Heart right ventricle (tissue), 16 donors: ENCODE results near the gene TERB1. TPM values are rescaled to one million over a fixed set of nuclear protein-coding genes. Genes with fewer than 3 reads are reported as not detected.
A peak's percentile ranks its signal among the peaks of the same experiment; 100 is the strongest.

Source experiments
- ATAC-seq, 8 donors: fragments of 200-7000 bp; cut with Tn5 transposase; one replicate each; pipeline ENCODE4 v1.9.1; 2020; ENCODE audit warnings: mild to moderate bottlenecking in 8 of 8, moderate library complexity in 8 of 8, moderate number of reproducible peaks in 1 of 8
- DNase-seq, 2 donors: peaks; one replicate each; pipeline ENCODE4 v3.0.0-alpha.2; 2020
- H3K27ac ChIP-seq, 10 donors: fragments of 200-600 bp; sonication (generic) in 2 of 10; one replicate each; pipeline versions ENCODE4 v1.5.0 to v1.8.0; 2020 to 2022; ENCODE audit warnings: mild to moderate bottlenecking in 3 of 10
- H3K27me3 ChIP-seq, 7 donors: fragments of 200-600 bp; one replicate each; pipeline ENCODE4 v1.8.0; 2021 to 2022; ENCODE audit warnings: mild to moderate bottlenecking in 2 of 7
- H3K36me3 ChIP-seq, 9 donors: fragments of 200-600 bp; sonication (generic) in 1 of 9; one replicate each; pipeline versions ENCODE4 v1.5.0 to v1.8.0; 2020 to 2022; ENCODE audit warnings: mild to moderate bottlenecking in 2 of 9
- H3K4me1 ChIP-seq, 9 donors: fragments of 200-600 bp; sonication (generic) in 1 of 9; one replicate each; pipeline versions ENCODE4 v1.5.0 to v1.8.0; 2020 to 2022; ENCODE audit warnings: mild to moderate bottlenecking in 4 of 9
- H3K4me3 ChIP-seq, 10 donors: fragments of 200-600 bp; sonication (generic) in 2 of 10; one replicate each; pipeline versions ENCODE4 v1.5.0 to v1.8.0; 2020 to 2022; ENCODE audit warnings: mild to moderate bottlenecking in 7 of 10, moderate library complexity in 2 of 10
- H3K9me3 ChIP-seq, 11 donors: fragments of 200-600 bp in 10 of 11; sonication (generic) in 2 of 11; one replicate each; pipeline versions ENCODE4 v1.5.0 to v1.8.0; 2013 to 2022; ENCODE audit warnings: mild to moderate bottlenecking in 2 of 11, control low read depth in 1 of 11, moderate library complexity in 1 of 11
- CTCF ChIP-seq, 9 donors: fragments of 200-600 bp; sonication (generic) in 2 of 9; IDR thresholded peaks; one replicate each; pipeline versions ENCODE4 v1.5.0 to v1.8.0; 2021 to 2022; ENCODE audit warnings: antibody characterized with exemption in 9 of 9, mild to moderate bottlenecking in 5 of 9, moderate library complexity in 1 of 9
- WGBS, 2 donors: extraction: QIAGEN DNeasy Blood & Tissue Kit; methylation state at CpG; one replicate each; pipeline ENCODE4 v1.1.7; 2013; ENCODE audit warnings: inconsistent platforms in 1 of 2; 5-methylcytosine and 5-hydroxymethylcytosine counted together
- intact Hi-C, 10 donors: fragments of 100-400 bp; cut with DNase I; formaldehyde crosslinking; loops; one replicate each; pipeline versions ENCODE4 v1.11.1 to v1.14.2; 2022
- polyA plus RNA-seq, 2 donors: library from polyadenylated mRNA; stranded (reverse); fragments of 200-250 nt; gene quantifications; one replicate each; pipeline ENCODE4 v1.2.3, GENCODE V29; 2013
- total RNA-seq, 10 donors: library from RNA; stranded (reverse); fragmentation: NEBNext Ultra II Directional in 3 of 10; extraction: Animal tissue kit (Norgen Biotek cat#: 25700) in 3 of 10; gene quantifications; one replicate each; pipeline versions ENCODE4 v1.2.1 to v1.2.4, GENCODE V29; 2021 to 2023
- donor health status: Arrhythmogenic right ventricular cardiomyopathy.
- donor health status: ischemic (EF 13 %, LVEDD 7.1; RV severe dilation, severe dysfunction).
- donor health status: healthy with polysubstance abuse.
- donor health status: DM: no; HTN: yes; CAD: no.
- donor health status: DM: no; HTN: no; CAD: no.
- donor health status: ischemic (EF 25% LVEDD 6.9; RV normal size, moderate dysfunction).
- donor health status: ischemic (EF 25% LVEDD 5.7; RV mildly dilated, moderate dysfunction).
- donor health status: healthy.
- donor health status: DM: yes; HTN: yes; CAD: no.
- donor health status: Ischemic cardiomyopathy.
- donor health status: ischemic (EF 35%, LVEDD 5.7; RV mildly dilated, moderate dysfunction).
- donor health status: nonischemic (EF 11% LVEDD 7.7; RV severe dilation, severe dysfunction).
- donor health status: DM: yes; HTN: yes; CAD: no.
- donor health status: PGD.
- donor health status: ischemic (EF 29% LVEDD 5.4; RV normal size, mild dysfunction).
- donor health status: nonischemic (EF 23%, LVEDD 6.1; RV moderate dilation, normal function).

Gene TERB1
- total and polyA plus RNA-seq, 12 donors = 0.12 TPM; not detected in 11

GRCh38 chr16:66830422-66831404 lies 29.3 kb upstream of the TERB1 start, which contains the start of gene NAE1:
Gene NAE1, minus strand, starts transcription at chr16:66830976. Its CDS starts 77 bp downstream, at chr16:66830899.
- intact Hi-C loops = loop anchor here in 7 of 10 donors (1.0 to 5.0 kb wide), 5 partner anchors 36 to 42 kb away; no protein-coding TSS in a partner anchor

GRCh38 chr16:66824006-66824405 lies 22.6 kb upstream of the TERB1 start:
- Histone ChIP-seq H3K36me3 (peaks cover 0 to 94% (median 37%) of the 10 kb centered on the region in 9 donors), H3K9me3 (no peaks in the 10 kb centered on the region), H3K27ac (no peak overlapping the region), H3K4me1 (peaks cover 0 to 13% (median 3%) of the 10 kb centered on the region in 9 donors), H3K4me3 (no peak overlapping the region), H3K27me3 (no peaks in the 10 kb centered on the region)
- ATAC-seq (no peak), DNase-seq (no peak)
- 93 to 99% methylated on average over 4 of the region's 4 CpGs for WGBS, 2 donors
- intact Hi-C loops = no loop called here
- no peak for TF ChIP-seq CTCF (IDR thresholded peaks at IDR 0.05)

More at GRCh38 chr16:66830422-66831404, 29.3 kb upstream of the TERB1 start, which contains the start of gene NAE1:
- Histone ChIP-seq H3K4me1 (peaks cover 5 to 25% (median 14%) of the 10 kb centered on the region in 9 donors), H3K27me3 (no peaks in the 10 kb centered on the region), H3K27ac (peak within 1 kb of the TSS; percentile 46 to 94 (median 90)), H3K36me3 (peaks cover 0 to 29% (median 2%) of the 10 kb centered on the region in 9 donors), H3K9me3 (no peaks in the 10 kb centered on the region), H3K4me3 (peak within 1 kb of the TSS; percentile 77 to 96 (median 86))
- DNase-seq = peak; percentile 80 to 92
- WGBS, 2 donors = 1% methylated on average over 75 to 84 of the region's 84 CpGs
- peak; percentile 95 to 100 (median 99) for TF ChIP-seq CTCF (IDR thresholded peaks at IDR 0.05)
- ATAC-seq = peak; percentile 97 to 99 (median 98)

DNA sequence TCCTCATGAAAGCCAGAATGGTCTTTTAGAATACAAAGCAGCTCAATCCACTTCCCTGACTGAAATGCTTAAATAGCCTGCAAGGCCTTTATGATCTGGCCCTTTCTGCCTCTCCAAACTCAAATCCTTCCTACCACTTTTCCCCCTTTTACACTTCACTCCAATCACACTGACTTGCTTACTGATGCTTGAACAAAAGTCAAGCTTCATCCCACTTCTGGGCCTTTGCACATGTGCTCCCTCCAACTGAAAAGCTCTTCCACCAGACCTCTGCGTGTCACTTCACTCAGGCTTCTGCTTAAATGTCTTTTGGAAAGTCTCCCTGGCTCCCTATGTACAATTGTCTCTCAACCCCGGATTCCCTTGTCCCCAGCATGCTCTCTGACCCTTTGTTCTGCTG lies 13.3 kb upstream of the TERB1 start:
- no peak for DNase-seq
- ATAC-seq = no peak
- peaks cover 0 to 100% (median 51%) of the 10 kb centered on the region in 9 donors for H3K36me3 ChIP-seq
- WGBS, 2 donors = 94 to 98% methylated on average over 2 of the region's 2 CpGs
- H3K4me1 ChIP-seq = no peaks in the 10 kb centered on the region
- no peaks in the 10 kb centered on the region for H3K27me3 ChIP-seq
- intact Hi-C loops = no loop called here
- no peak overlapping the region for H3K4me3 ChIP-seq
- H3K27ac ChIP-seq = no peak overlapping the region
- no peaks in the 10 kb centered on the region for H3K9me3 ChIP-seq
- no peak for TF ChIP-seq CTCF (IDR thresholded peaks at IDR 0.05)

GRCh38 chr16:66811043-66811442 lies 9.7 kb upstream of the TERB1 start:
- Histone ChIP-seq H3K36me3 (peaks cover 0 to 100% (median 53%) of the 10 kb centered on the region in 9 donors), H3K27ac (no peak overlapping the region), H3K27me3 (no peaks in the 10 kb centered on the region), H3K9me3 (no peaks in the 10 kb centered on the region), H3K4me1 (no peaks in the 10 kb centered on the region), H3K4me3 (no peak overlapping the region)
- TF ChIP-seq CTCF (IDR thresholded peaks at IDR 0.05) = no peak
- whole genome bisulfite sequencing, 2 donors = 97% methylated on average over 7 of the region's 7 CpGs
- intact Hi-C loops = no loop called here
- ATAC-seq (no peak), DNase-seq (no peak)
